ENCODE measurements around the gene RPS6KA2.

GRCh38 chr6:166614171-166614583 is 12.9 kb downstream of the RPS6KA2 start:
- TF ChIP-seq POLR2A (IDR thresholded peaks at IDR 0.05): no peak
- TF ChIP-seq CTCF (IDR thresholded peaks at IDR 0.05): no peak

All from Peyer's patch (tissue), 4 donors.